Osteocyte (in vitro differentiated cells): ENCODE data around the gene TBL1XR1. TPM values are rescaled to one million over a fixed set of nuclear protein-coding genes. Genes with fewer than 3 reads are reported as not detected.
A peak's percentile ranks its signal among the peaks of the same experiment; 100 is the strongest.
"Not testable (repeated sequence)": the region's sequence is repeated elsewhere in the genome, so short reads cannot be mapped to it uniquely, and the experiment has no call there.

Source experiments
- DNase-seq: peaks from one replicate; pipeline ENCODE4 v3.0.0; 2021; ENCODE audit warnings: mixed read lengths; ENCODE audit not compliant: unreplicated experiment; ENCODE audit errors: extremely low spot score
- H3K27ac Mint-ChIP-seq: one replicate; pipeline ENCODE4 v1.8.0; 2021; ENCODE audit warnings: mild to moderate bottlenecking, mixed read lengths; ENCODE audit not compliant: unreplicated experiment
- H3K27me3 Mint-ChIP-seq: one replicate; pipeline ENCODE4 v1.8.0; 2021; ENCODE audit warnings: mixed read lengths; ENCODE audit not compliant: unreplicated experiment
- H3K36me3 Mint-ChIP-seq: one replicate; pipeline ENCODE4 v1.8.0; 2021; ENCODE audit warnings: mixed read lengths; ENCODE audit not compliant: unreplicated experiment
- H3K4me1 Mint-ChIP-seq: one replicate; pipeline ENCODE4 v1.8.0; 2021; ENCODE audit warnings: mixed read lengths; ENCODE audit not compliant: unreplicated experiment
- H3K4me3 Mint-ChIP-seq: one replicate; pipeline ENCODE4 v1.8.0; 2021; ENCODE audit warnings: mild to moderate bottlenecking, moderate library complexity, mixed read lengths; ENCODE audit not compliant: unreplicated experiment
- H3K9me3 Mint-ChIP-seq: one replicate; pipeline ENCODE4 v1.8.0; 2021; ENCODE audit warnings: mixed read lengths; ENCODE audit not compliant: unreplicated experiment
- total RNA-seq: library from RNA; stranded (reverse); gene quantifications from 2 replicates; pipeline ENCODE4 v1.2.1, GENCODE V29; 2021
- TF ChIP-seq, protein P1 (sequence below): fragments of 200-600 bp; sonication (generic); IDR thresholded peaks from 2 replicates; pipeline ENCODE4 v1.5.0; 2021; ENCODE audit warnings: antibody characterized with exemption, mild to moderate bottlenecking, moderate library complexity

The TBL1XR1 gene
- total RNA-seq, 1 donor from 2014 or later, result 370 TPM

DNA sequence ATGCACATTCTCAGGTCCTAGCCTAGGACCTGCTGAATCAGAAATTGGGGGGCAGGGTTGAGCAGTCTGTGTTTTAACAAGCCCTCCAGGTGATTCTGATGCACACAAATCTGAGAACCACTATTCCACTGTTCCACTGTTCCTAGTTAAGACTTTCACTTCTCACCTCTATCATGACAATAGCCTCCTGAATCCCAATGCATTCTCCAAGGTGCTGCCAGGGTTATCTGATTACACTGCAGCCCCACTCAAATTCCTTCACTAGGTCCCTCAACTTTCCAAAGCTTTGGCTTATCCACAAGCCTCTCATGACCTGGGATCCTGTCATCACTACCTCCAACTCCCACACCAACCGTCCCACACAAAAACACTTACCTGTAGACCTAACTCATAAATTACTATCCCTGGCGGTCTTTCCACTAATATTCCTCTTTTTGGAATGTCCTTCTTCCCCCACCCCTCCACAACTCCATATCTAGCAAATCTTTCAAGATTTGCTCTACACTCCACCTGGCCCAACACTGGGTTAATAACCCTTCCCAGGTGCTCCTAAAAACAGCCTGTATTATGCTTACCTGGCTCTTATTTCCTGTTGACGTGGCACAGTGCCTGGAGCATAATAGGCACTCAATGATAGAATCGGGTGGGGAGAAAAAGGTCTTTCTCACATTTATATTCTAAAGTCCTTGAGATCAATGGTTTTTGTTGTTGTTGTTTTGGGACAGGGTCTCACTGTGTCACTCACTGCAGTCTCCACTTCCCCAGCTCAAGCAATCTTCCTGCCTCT lies 27.2 kb downstream of the TBL1XR1 start:
- H3K27me3 Mint-ChIP-seq, result no peaks in the 10 kb centered on the region
- no peak overlapping the region for H3K4me3 Mint-ChIP-seq
- H3K27ac Mint-ChIP-seq, result peak overlapping the region; percentile 9
- H3K9me3 Mint-ChIP-seq, result no peaks in the 10 kb centered on the region
- peaks cover 27% of the 10 kb centered on the region for H3K36me3 Mint-ChIP-seq
- peaks cover 53% of the 10 kb centered on the region for H3K4me1 Mint-ChIP-seq
- DNase-seq, result no peak
- TF ChIP-seq, protein P1, sequence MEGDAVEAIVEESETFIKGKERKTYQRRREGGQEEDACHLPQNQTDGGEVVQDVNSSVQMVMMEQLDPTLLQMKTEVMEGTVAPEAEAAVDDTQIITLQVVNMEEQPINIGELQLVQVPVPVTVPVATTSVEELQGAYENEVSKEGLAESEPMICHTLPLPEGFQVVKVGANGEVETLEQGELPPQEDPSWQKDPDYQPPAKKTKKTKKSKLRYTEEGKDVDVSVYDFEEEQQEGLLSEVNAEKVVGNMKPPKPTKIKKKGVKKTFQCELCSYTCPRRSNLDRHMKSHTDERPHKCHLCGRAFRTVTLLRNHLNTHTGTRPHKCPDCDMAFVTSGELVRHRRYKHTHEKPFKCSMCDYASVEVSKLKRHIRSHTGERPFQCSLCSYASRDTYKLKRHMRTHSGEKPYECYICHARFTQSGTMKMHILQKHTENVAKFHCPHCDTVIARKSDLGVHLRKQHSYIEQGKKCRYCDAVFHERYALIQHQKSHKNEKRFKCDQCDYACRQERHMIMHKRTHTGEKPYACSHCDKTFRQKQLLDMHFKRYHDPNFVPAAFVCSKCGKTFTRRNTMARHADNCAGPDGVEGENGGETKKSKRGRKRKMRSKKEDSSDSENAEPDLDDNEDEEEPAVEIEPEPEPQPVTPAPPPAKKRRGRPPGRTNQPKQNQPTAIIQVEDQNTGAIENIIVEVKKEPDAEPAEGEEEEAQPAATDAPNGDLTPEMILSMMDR, result no peak

DNA sequence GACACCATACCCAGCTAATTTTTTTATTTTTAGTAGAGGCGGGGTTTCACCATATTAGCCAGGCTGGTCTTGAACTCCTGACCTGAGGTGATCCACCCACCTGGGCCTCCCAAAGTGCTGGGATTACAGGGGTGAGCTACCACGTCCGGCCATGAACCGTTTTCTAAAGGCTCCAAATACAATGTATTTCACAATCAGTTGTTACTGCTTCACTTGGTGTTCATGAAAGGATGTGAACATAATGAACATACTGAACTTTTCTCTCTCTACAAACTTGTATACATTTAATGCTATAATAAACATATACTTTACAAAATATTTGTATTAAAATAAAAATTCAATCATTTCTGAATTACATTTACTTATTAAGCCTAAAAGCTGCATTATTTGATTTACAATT lies 28.9 kb downstream of the TBL1XR1 start:
- Mint-ChIP-seq H3K4me3 (no peak overlapping the region), H3K9me3 (no peaks in the 10 kb centered on the region), H3K27me3 (no peaks in the 10 kb centered on the region), H3K27ac (no peak overlapping the region), H3K4me1 (peaks cover 50% of the 10 kb centered on the region), H3K36me3 (peaks cover 34% of the 10 kb centered on the region)
- TF ChIP-seq, protein P1, result no peak
- no peak for DNase-seq

DNA sequence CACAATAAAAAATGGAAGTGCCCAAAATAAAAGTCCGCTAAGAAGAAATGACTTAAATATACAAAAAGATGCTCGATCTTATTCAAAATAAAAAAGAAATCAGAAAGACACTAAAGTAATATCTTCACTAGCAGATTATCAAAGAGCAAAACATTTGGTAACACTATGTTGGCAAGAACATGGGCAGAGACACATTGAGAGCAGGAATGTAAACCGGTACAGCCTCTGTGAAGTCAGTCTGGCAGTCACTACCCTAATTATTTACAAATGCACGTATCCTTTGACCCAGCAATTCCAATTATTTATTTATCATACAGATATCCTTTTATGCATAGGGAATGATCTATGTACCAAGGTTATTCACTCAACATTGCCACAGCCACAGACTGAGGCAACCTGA lies 34.5 kb downstream of the TBL1XR1 start:
- DNase-seq, result no peak
- H3K9me3 Mint-ChIP-seq, result no peaks in the 10 kb centered on the region
- no peak overlapping the region for H3K27ac Mint-ChIP-seq
- H3K4me3 Mint-ChIP-seq, result no peak overlapping the region
- no peaks in the 10 kb centered on the region for H3K27me3 Mint-ChIP-seq
- peaks cover 41% of the 10 kb centered on the region for H3K4me1 Mint-ChIP-seq
- H3K36me3 Mint-ChIP-seq, result peaks cover 39% of the 10 kb centered on the region
- TF ChIP-seq, protein P1, result no peak

DNA sequence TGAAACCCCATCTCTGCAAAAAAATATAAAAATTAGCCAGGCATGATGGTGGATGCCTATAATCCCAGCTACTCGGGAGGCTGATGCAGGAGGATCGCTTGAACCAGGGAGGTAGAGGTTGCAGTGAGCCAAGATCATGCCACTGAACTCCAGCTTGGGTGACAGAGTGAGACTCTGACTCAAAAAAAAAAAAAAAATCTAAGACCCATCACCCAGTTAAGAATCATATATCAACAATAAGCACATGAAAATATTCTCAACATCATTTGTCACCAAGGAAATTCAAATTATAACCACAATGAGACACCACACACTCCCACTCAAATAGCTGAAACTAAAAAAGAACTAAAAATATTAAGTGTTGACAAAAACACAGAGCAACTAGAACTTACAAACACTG lies 35.7 kb downstream of the TBL1XR1 start:
- not testable (repeated sequence) for DNase-seq, H3K4me3 Mint-ChIP-seq, H3K9me3 Mint-ChIP-seq, H3K27me3 Mint-ChIP-seq
- H3K4me1 Mint-ChIP-seq, result peaks cover 46% of the 10 kb centered on the region
- H3K36me3 Mint-ChIP-seq, result peaks cover 36% of the 10 kb centered on the region
- H3K27ac Mint-ChIP-seq, result peak overlapping the region; percentile 34

DNA sequence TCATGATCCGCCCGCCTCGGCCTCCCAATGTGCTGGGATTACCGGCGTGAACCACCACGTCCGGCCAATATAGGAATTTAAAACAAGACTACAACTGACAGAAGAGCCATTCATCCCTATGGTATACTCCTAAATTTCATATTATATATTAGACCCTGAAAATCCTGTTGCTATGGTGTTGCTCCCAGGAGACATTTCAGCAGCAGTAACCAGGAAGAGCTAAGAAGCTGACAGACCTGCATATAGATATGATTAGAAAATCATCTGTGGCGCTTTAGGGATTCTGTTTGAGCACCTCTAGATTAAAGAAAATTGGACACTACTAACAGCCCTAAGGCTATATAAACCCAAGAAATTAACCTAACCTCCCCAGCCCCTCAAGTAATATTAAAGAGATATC lies 38.8 kb downstream of the TBL1XR1 start:
- Mint-ChIP-seq H3K9me3 (no peaks in the 10 kb centered on the region), H3K27ac (peak overlapping the region; percentile 27), H3K36me3 (peaks cover 24% of the 10 kb centered on the region), H3K27me3 (no peaks in the 10 kb centered on the region), H3K4me3 (no peak overlapping the region), H3K4me1 (peaks cover 48% of the 10 kb centered on the region)
- no peak for DNase-seq
- TF ChIP-seq, protein P1, result no peak
